Prostate gland (tissue), 2 donors: ENCODE results near the gene BMP2K. TPM values are rescaled to one million over a fixed set of nuclear protein-coding genes. Genes with fewer than 3 reads are reported as not detected.

Experiments
- DNase-seq: peaks from one replicate; pipeline ENCODE4 v3.0.0-alpha.2; 2019; ENCODE audit warnings: low spot score
- H3K27ac ChIP-seq, 2 donors: fragments of 200-600 bp; sonication (generic); 2 replicates each; pipeline ENCODE4 v1.5.1; 2017 to 2019
- H3K27me3 ChIP-seq: fragments of 200-600 bp; sonication (generic); replicated peaks from 2 replicates; pipeline ENCODE4 v1.5.1; 2019; ENCODE audit not compliant: insufficient read depth
- H3K36me3 ChIP-seq, 2 donors: fragments of 200-600 bp; sonication (generic); 1 replicate in 1 of 2; 2 replicates in 1 of 2; pipeline versions ENCODE4 v1.5.1 to v1.8.1; 2017 to 2019
- H3K4me1 ChIP-seq: fragments of 200-600 bp; sonication (generic); replicated peaks from 2 replicates; pipeline ENCODE4 v1.5.1; 2019
- H3K4me3 ChIP-seq, 2 donors: fragments of 200-600 bp; sonication (generic); 2 replicates each; pipeline ENCODE4 v1.5.1; 2017 to 2019
- H3K9me3 ChIP-seq: fragments of 200-600 bp; sonication (generic); 2 replicates; pipeline ENCODE4 v1.5.1; 2017
- POLR2A ChIP-seq: fragments of 450-650 bp; IDR thresholded peaks from one replicate; pipeline ENCODE4 v1.6.1; 2016; ENCODE audit warnings: antibody characterized with exemption, mild to moderate bottlenecking
- POLR2AphosphoS5 ChIP-seq: sonication (generic); formaldehyde crosslinking; IDR thresholded peaks from one replicate; pipeline ENCODE4 v1.6.1; 2017; ENCODE audit warnings: antibody characterized with exemption
- WGBS: methylation state at CpG from one replicate; pipeline ENCODE4 v1.1.5; 2018; 5-methylcytosine and 5-hydroxymethylcytosine counted together
- intact Hi-C: fragments of 100-400 bp; cut with DNase I; formaldehyde crosslinking; loops from one replicate; pipeline ENCODE4 v1.14.2; 2022
- total RNA-seq, 2 donors: library from RNA; depleted of rRNA; stranded (reverse); fragments of >200 nt; gene quantifications; one replicate each; pipeline ENCODE4 v1.1.0, GENCODE V29; 2016
- TF ChIP-seq, protein P1 (sequence below), 4 experiments: fragments of 200-600 bp in 2 of 4; fragments of 450-650 bp in 2 of 4; sonication (generic) in 2 of 4; IDR thresholded peaks; 1 replicate in 3 of 4; 2 replicates in 1 of 4; pipeline ENCODE4 v1.5.1; 2016 to 2019; ENCODE audit warnings: antibody characterized with exemption in 4 of 4, mild to moderate bottlenecking in 2 of 4, moderate library complexity in 2 of 4

Gene BMP2K
- total RNA-seq, 2 donors from 2014 or later, result 12.6 to 68.9 TPM

DNA sequence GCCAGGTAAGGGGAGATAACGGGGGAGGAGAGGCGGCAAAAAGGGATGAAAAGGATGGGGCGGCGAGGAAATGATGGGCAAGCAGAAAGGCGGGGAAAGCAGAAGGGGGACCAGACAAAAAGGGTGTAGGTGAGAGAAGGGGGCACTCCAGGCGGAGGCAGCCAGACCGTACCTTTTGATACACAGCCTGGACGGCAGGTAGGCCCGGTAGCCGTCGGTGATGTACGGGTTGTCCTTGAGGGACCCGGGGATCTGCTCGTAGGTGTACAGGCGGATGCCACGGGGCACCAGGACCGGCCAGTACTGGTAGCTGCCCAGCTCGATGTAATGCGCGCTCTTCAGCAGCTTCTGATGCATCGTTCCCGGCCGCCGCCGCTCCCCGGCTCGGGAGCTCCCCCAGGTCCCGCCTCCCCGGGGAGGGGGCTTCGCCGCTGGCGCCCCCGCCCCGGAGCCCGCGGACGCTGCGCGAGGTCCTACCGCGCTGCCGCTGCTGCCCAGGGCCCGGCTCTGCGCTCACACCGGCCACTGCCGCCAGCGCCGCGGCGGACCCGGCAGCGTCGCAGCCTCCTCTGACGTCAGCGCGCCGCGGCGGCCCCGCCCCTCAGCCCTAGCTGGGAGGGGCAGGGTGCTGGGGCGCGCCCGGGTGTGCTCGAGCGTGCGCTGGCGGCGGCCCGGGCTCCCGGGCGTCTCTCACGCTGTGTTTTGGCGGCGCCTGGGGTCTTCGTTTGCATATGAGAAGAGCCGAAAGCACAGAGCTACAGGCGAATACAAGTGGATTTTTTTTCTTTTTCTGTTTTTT, 162.9 kb downstream of the BMP2K start, which contains the start of gene PAQR3:
Gene PAQR3, minus strand, starts transcription at position 571 of the 799 bp plus-strand sequence. Its CDS starts 214 bp downstream, at position 357.
- Histone ChIP-seq H3K27me3 (no peaks in the 10 kb centered on the region), H3K9me3 (no peaks in the 10 kb centered on the region), H3K4me1 (no peaks in the 10 kb centered on the region), H3K27ac (peak within 1 kb of the TSS; percentile 73 to 78), H3K4me3 (peak within 1 kb of the TSS; percentile 76 to 86), H3K36me3 (no peaks in the 10 kb centered on the region)
- WGBS, result under 1% methylated on average over 72 of the region's 77 CpGs
- intact Hi-C loops, result no loop called here
- TF ChIP-seq, protein P1, sequence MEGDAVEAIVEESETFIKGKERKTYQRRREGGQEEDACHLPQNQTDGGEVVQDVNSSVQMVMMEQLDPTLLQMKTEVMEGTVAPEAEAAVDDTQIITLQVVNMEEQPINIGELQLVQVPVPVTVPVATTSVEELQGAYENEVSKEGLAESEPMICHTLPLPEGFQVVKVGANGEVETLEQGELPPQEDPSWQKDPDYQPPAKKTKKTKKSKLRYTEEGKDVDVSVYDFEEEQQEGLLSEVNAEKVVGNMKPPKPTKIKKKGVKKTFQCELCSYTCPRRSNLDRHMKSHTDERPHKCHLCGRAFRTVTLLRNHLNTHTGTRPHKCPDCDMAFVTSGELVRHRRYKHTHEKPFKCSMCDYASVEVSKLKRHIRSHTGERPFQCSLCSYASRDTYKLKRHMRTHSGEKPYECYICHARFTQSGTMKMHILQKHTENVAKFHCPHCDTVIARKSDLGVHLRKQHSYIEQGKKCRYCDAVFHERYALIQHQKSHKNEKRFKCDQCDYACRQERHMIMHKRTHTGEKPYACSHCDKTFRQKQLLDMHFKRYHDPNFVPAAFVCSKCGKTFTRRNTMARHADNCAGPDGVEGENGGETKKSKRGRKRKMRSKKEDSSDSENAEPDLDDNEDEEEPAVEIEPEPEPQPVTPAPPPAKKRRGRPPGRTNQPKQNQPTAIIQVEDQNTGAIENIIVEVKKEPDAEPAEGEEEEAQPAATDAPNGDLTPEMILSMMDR (IDR thresholded peaks at IDR 0.05), result peak in 1 of 4 experiments; percentile 8
- TF ChIP-seq POLR2A (peak; percentile 83), POLR2AphosphoS5 (no peak)
- peak; percentile 80 for DNase-seq

DNA sequence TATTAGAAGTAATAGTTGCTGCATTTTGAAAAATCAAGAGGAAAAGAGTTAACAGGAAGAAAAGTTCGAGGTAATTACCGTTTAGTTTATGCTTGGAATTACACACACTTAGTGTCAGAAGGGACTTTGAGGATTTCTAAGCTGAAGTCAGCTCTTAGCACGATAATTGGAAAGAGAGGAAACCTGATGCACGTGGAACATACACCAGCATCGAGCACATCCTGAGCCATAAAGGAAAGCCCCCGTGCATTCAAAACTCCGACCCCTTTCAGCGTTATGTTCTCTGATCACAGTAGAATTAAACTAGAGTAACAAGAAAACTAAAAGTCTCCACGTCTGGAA, 163.5 kb downstream of the BMP2K start:
- Histone ChIP-seq H3K4me1 (no peaks in the 10 kb centered on the region), H3K4me3 (peak overlapping the region; percentile 76 to 86), H3K27ac (peak overlapping the region; percentile 73 to 78), H3K27me3 (no peaks in the 10 kb centered on the region), H3K36me3 (no peaks in the 10 kb centered on the region), H3K9me3 (no peaks in the 10 kb centered on the region)
- TF ChIP-seq POLR2A (no peak), POLR2AphosphoS5 (no peak)
- TF ChIP-seq, protein P1 (IDR thresholded peaks at IDR 0.05), result no peak
- intact Hi-C loops, result no loop called here
- WGBS, result 1% methylated on average over 9 of the region's 9 CpGs
- no peak for DNase-seq

GRCh38 chr4:78940752-78941151, 164.6 kb downstream of the BMP2K start:
- no peak for DNase-seq
- H3K27ac ChIP-seq, result no peak overlapping the region
- no peak overlapping the region for H3K4me3 ChIP-seq
- WGBS, result 95% methylated on average over 5 of the region's 5 CpGs
- no peaks in the 10 kb centered on the region for H3K4me1 ChIP-seq
- TF ChIP-seq, protein P1 (IDR thresholded peaks at IDR 0.05), result no peak
- TF ChIP-seq POLR2A (no peak), POLR2AphosphoS5 (no peak)
- no peaks in the 10 kb centered on the region for H3K27me3 ChIP-seq
- H3K9me3 ChIP-seq, result no peaks in the 10 kb centered on the region
- intact Hi-C loops, result no loop called here
- no peaks in the 10 kb centered on the region for H3K36me3 ChIP-seq

DNA sequence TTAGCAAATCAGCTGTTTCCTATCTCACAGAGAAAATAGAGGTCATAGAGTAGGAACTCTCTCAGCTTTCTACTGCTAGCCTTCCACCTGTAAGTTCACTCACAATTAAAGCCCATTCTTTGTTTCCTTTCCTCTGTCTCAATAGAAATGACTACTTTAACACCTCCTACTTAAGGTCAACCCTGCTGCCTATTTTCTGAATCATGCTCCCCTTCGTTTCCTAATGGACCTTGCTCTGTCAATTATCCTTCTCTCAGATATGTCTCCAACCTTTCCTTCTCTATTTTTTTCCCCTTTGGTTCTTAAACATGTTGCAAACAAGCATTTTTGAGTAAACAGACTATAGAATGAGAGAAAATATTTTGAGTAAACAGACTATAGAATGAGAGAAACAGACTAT, 168.2 kb downstream of the BMP2K start:
- no peaks in the 10 kb centered on the region for H3K27me3 ChIP-seq
- TF ChIP-seq, protein P1 (IDR thresholded peaks at IDR 0.05), result no peak
- no peak for TF ChIP-seq POLR2A
- TF ChIP-seq POLR2AphosphoS5, result no peak
- 55% methylated on average over 1 of the region's 1 CpG for WGBS
- no peaks in the 10 kb centered on the region for H3K36me3 ChIP-seq
- no peaks in the 10 kb centered on the region for H3K9me3 ChIP-seq
- DNase-seq, result no peak
- no peaks in the 10 kb centered on the region for H3K4me1 ChIP-seq
- no peak overlapping the region for H3K4me3 ChIP-seq
- H3K27ac ChIP-seq, result no peak overlapping the region
- intact Hi-C loops, result no loop called here

GRCh38 chr4:78945651-78946179, 169.6 kb downstream of the BMP2K start:
- H3K36me3 ChIP-seq, result no peaks in the 10 kb centered on the region
- no peaks in the 10 kb centered on the region for H3K27me3 ChIP-seq
- H3K27ac ChIP-seq, result no peak overlapping the region
- no peaks in the 10 kb centered on the region for H3K4me1 ChIP-seq
- no peaks in the 10 kb centered on the region for H3K9me3 ChIP-seq
- intact Hi-C loops, result no loop called here
- TF ChIP-seq POLR2A (no peak), POLR2AphosphoS5 (no peak)
- TF ChIP-seq, protein P1 (IDR thresholded peaks at IDR 0.05), result no peak
- H3K4me3 ChIP-seq, result no peak overlapping the region
- 85% methylated on average over 3 of the region's 3 CpGs for WGBS
- DNase-seq, result no peak
